Activated T-helper 17 cell treated with anti-CD3 and anti-CD28 coated beads, Interleukin-2, amount 50 U/mL, for 72 hours (primary cell): Measurements from ENCODE around the gene NBEA. TPM values are rescaled to one million over a fixed set of nuclear protein-coding genes. Genes with fewer than 3 reads are reported as not detected.

Experiments
- ATAC-seq: fragments of 150-1000 bp; cut with Tn5 transposase; replicated peaks from 2 replicates; pipeline ENCODE4 v1.10.0; 2021; ENCODE audit warnings: mild to moderate bottlenecking, moderate library complexity
- H3K27ac Mint-ChIP-seq: one replicate; pipeline ENCODE4 v1.8.0; 2022; ENCODE audit warnings: mixed read lengths
- H3K27me3 Mint-ChIP-seq: one replicate; pipeline ENCODE4 v1.8.0; 2022; ENCODE audit warnings: mixed read lengths
- H3K36me3 Mint-ChIP-seq: one replicate; pipeline ENCODE4 v1.8.0; 2022; ENCODE audit warnings: low read depth, mild to moderate bottlenecking, mixed read lengths
- H3K4me1 Mint-ChIP-seq: one replicate; pipeline ENCODE4 v1.8.0; 2022; ENCODE audit warnings: mixed read lengths
- H3K4me3 Mint-ChIP-seq: one replicate; pipeline ENCODE4 v1.8.0; 2022; ENCODE audit warnings: mild to moderate bottlenecking, mixed read lengths
- H3K9me3 Mint-ChIP-seq: one replicate; pipeline ENCODE4 v1.8.0; 2022; ENCODE audit warnings: mixed read lengths
- total RNA-seq, 2 donors: library from RNA; stranded (reverse); gene quantifications; one replicate each; pipeline ENCODE4 v1.2.3, GENCODE V29; 2022

Gene NBEA
- total RNA-seq, 2 donors from 2014 or later, result 0.50 to 0.79 TPM

- no peak for ATAC-seq
- Mint-ChIP-seq H3K36me3 (no peaks in the 10 kb centered on the region), H3K4me1 (no peaks in the 10 kb centered on the region), H3K27me3 (no peaks in the 10 kb centered on the region), H3K9me3 (no peaks in the 10 kb centered on the region), H3K4me3 (no peak overlapping the region), H3K27ac (no peak overlapping the region)
These were observed 337.4 kb downstream of the NBEA start for GRCh38 chr13:35279500-35279899.

GRCh38 chr13:35283856-35284255 lies 341.8 kb downstream of the NBEA start:
- no peak overlapping the region for H3K27ac Mint-ChIP-seq
- no peaks in the 10 kb centered on the region for H3K4me1 Mint-ChIP-seq
- ATAC-seq, result no peak
- no peak overlapping the region for H3K4me3 Mint-ChIP-seq
- no peaks in the 10 kb centered on the region for H3K9me3 Mint-ChIP-seq
- H3K36me3 Mint-ChIP-seq, result no peaks in the 10 kb centered on the region
- H3K27me3 Mint-ChIP-seq, result no peaks in the 10 kb centered on the region

- Mint-ChIP-seq H3K4me3 (no peak overlapping the region), H3K9me3 (no peaks in the 10 kb centered on the region), H3K27ac (no peak overlapping the region), H3K36me3 (no peaks in the 10 kb centered on the region), H3K27me3 (no peaks in the 10 kb centered on the region), H3K4me1 (no peaks in the 10 kb centered on the region)
- no peak for ATAC-seq
These were observed 343.6 kb downstream of the NBEA start for GRCh38 chr13:35285677-35286076.

GRCh38 chr13:35292329-35292728 lies 350.3 kb downstream of the NBEA start:
- Mint-ChIP-seq H3K36me3 (no peaks in the 10 kb centered on the region), H3K9me3 (no peaks in the 10 kb centered on the region), H3K27me3 (no peaks in the 10 kb centered on the region), H3K27ac (no peak overlapping the region), H3K4me1 (no peaks in the 10 kb centered on the region), H3K4me3 (no peak overlapping the region)
- ATAC-seq, result no peak

GRCh38 chr13:35293579-35294226 lies 351.6 kb downstream of the NBEA start:
- Mint-ChIP-seq H3K27me3 (no peaks in the 10 kb centered on the region), H3K4me3 (no peak overlapping the region), H3K9me3 (no peaks in the 10 kb centered on the region), H3K4me1 (no peaks in the 10 kb centered on the region), H3K36me3 (no peaks in the 10 kb centered on the region), H3K27ac (no peak overlapping the region)
- no peak for ATAC-seq

- Mint-ChIP-seq H3K9me3 (no peaks in the 10 kb centered on the region), H3K27me3 (no peaks in the 10 kb centered on the region), H3K4me1 (no peaks in the 10 kb centered on the region), H3K36me3 (no peaks in the 10 kb centered on the region), H3K4me3 (no peak overlapping the region), H3K27ac (no peak overlapping the region)
- no peak for ATAC-seq
These were observed 367.6 kb downstream of the NBEA start for GRCh38 chr13:35309706-35310105.

GRCh38 chr13:35332134-35332533 lies 390.1 kb downstream of the NBEA start:
- Mint-ChIP-seq H3K36me3 (no peaks in the 10 kb centered on the region), H3K9me3 (no peaks in the 10 kb centered on the region), H3K4me1 (no peaks in the 10 kb centered on the region), H3K27me3 (no peaks in the 10 kb centered on the region), H3K27ac (no peak overlapping the region), H3K4me3 (no peak overlapping the region)
- ATAC-seq, result no peak

GRCh38 chr13:35333157-35333556 lies 391.1 kb downstream of the NBEA start:
- Mint-ChIP-seq H3K9me3 (no peaks in the 10 kb centered on the region), H3K4me3 (no peak overlapping the region), H3K4me1 (no peaks in the 10 kb centered on the region), H3K27ac (no peak overlapping the region), H3K36me3 (no peaks in the 10 kb centered on the region), H3K27me3 (no peaks in the 10 kb centered on the region)
- no peak for ATAC-seq

GRCh38 chr13:35342440-35342839 lies 400.4 kb downstream of the NBEA start:
- ATAC-seq, result no peak
- no peaks in the 10 kb centered on the region for H3K27me3 Mint-ChIP-seq
- H3K4me1 Mint-ChIP-seq, result no peaks in the 10 kb centered on the region
- no peaks in the 10 kb centered on the region for H3K36me3 Mint-ChIP-seq
- no peak overlapping the region for H3K4me3 Mint-ChIP-seq
- peaks cover 4% of the 10 kb centered on the region for H3K9me3 Mint-ChIP-seq
- H3K27ac Mint-ChIP-seq, result no peak overlapping the region

- H3K27me3 Mint-ChIP-seq, result no peaks in the 10 kb centered on the region
- peaks cover 4% of the 10 kb centered on the region for H3K9me3 Mint-ChIP-seq
- no peaks in the 10 kb centered on the region for H3K4me1 Mint-ChIP-seq
- no peak overlapping the region for H3K4me3 Mint-ChIP-seq
- no peak for ATAC-seq
- H3K27ac Mint-ChIP-seq, result no peak overlapping the region
- H3K36me3 Mint-ChIP-seq, result no peaks in the 10 kb centered on the region
These were observed 401.3 kb downstream of the NBEA start for GRCh38 chr13:35343417-35343816.

- Mint-ChIP-seq H3K36me3 (no peaks in the 10 kb centered on the region), H3K27me3 (no peaks in the 10 kb centered on the region), H3K4me3 (no peak overlapping the region), H3K4me1 (no peaks in the 10 kb centered on the region), H3K27ac (no peak overlapping the region), H3K9me3 (no peaks in the 10 kb centered on the region)
- ATAC-seq, result no peak
These were observed 403.9 kb downstream of the NBEA start for GRCh38 chr13:35345992-35346391.

- no peak for ATAC-seq
These were observed 404.4 kb downstream of the NBEA start for GRCh38 chr13:35346494-35346893.

GRCh38 chr13:35347679-35348205 lies 405.7 kb downstream of the NBEA start:
- no peak for ATAC-seq
- no peaks in the 10 kb centered on the region for H3K9me3 Mint-ChIP-seq
- H3K27me3 Mint-ChIP-seq, result no peaks in the 10 kb centered on the region
- no peaks in the 10 kb centered on the region for H3K4me1 Mint-ChIP-seq
- no peak overlapping the region for H3K4me3 Mint-ChIP-seq
- H3K27ac Mint-ChIP-seq, result no peak overlapping the region
- no peaks in the 10 kb centered on the region for H3K36me3 Mint-ChIP-seq

More at GRCh38 chr13:35346494-35346893, 404.4 kb downstream of the NBEA start:
- Mint-ChIP-seq H3K4me1 (no peaks in the 10 kb centered on the region), H3K4me3 (no peak overlapping the region), H3K9me3 (no peaks in the 10 kb centered on the region), H3K27ac (no peak overlapping the region), H3K27me3 (no peaks in the 10 kb centered on the region), H3K36me3 (no peaks in the 10 kb centered on the region)

GRCh38 chr13:35349052-35349451 lies 407.0 kb downstream of the NBEA start:
- Mint-ChIP-seq H3K36me3 (no peaks in the 10 kb centered on the region), H3K9me3 (no peaks in the 10 kb centered on the region)

GRCh38 chr13:35349673-35350278 lies 407.7 kb downstream of the NBEA start:
- no peaks in the 10 kb centered on the region for H3K27me3 Mint-ChIP-seq
- H3K4me3 Mint-ChIP-seq, result no peak overlapping the region
- no peaks in the 10 kb centered on the region for H3K4me1 Mint-ChIP-seq
- no peak overlapping the region for H3K27ac Mint-ChIP-seq
- H3K9me3 Mint-ChIP-seq, result no peaks in the 10 kb centered on the region
- no peak for ATAC-seq
- H3K36me3 Mint-ChIP-seq, result no peaks in the 10 kb centered on the region

More at GRCh38 chr13:35349052-35349451, 407.0 kb downstream of the NBEA start:
- no peak overlapping the region for H3K27ac Mint-ChIP-seq
- H3K4me3 Mint-ChIP-seq, result no peak overlapping the region
- ATAC-seq, result no peak
- no peaks in the 10 kb centered on the region for H3K4me1 Mint-ChIP-seq
- H3K27me3 Mint-ChIP-seq, result no peaks in the 10 kb centered on the region
